GM12878 (cell line): ENCODE data around the gene TUBB4B. TPM values are rescaled to one million over a fixed set of nuclear protein-coding genes. Genes with fewer than 3 reads are reported as not detected.

Experiments
- BACH1 ChIP-seq: fragments of 450-650 bp; IDR thresholded peaks from 2 replicates; pipeline ENCODE4 v1.6.1; 2017; ENCODE audit warnings: mild to moderate bottlenecking, borderline replicate concordance
- BCL3 ChIP-seq: IDR thresholded peaks from 2 replicates; pipeline ENCODE4 v1.6.1; 2011; ENCODE audit warnings: borderline replicate concordance, low read depth, mild to moderate bottlenecking, moderate library complexity, low read length; ENCODE audit not compliant: insufficient read depth, poor library complexity, severe bottlenecking
- CREB1 ChIP-seq: IDR thresholded peaks from 2 replicates; pipeline ENCODE4 v1.6.1; 2012; ENCODE audit warnings: low read depth, mild to moderate bottlenecking, inconsistent platforms
- E4F1 ChIP-seq: fragments of 450-650 bp; IDR thresholded peaks from 2 replicates; pipeline ENCODE4 v1.6.1; 2018; ENCODE audit warnings: borderline replicate concordance, mild to moderate bottlenecking; ENCODE audit not compliant: partially characterized antibody
- EGR1 ChIP-seq, 2 experiments: IDR thresholded peaks; 1 replicate in 1 of 2; 2 replicates in 1 of 2; pipeline ENCODE4 v1.6.1; 2011 to 2012; ENCODE audit warnings: low read depth in 2 of 2, low read length in 2 of 2, borderline replicate concordance in 1 of 2, mild to moderate bottlenecking in 1 of 2, moderate library complexity in 1 of 2
- HDAC6 ChIP-seq: fragments of 200-600 bp; sonication (generic); IDR thresholded peaks from one replicate; pipeline ENCODE4 v1.8.0; 2017; ENCODE audit warnings: antibody characterized with exemption; ENCODE audit not compliant: unreplicated experiment
- HDGF ChIP-seq: fragments of 450-650 bp; IDR thresholded peaks from 2 replicates; pipeline ENCODE4 v1.6.1; 2016; ENCODE audit warnings: antibody characterized with exemption
- IKZF1 ChIP-seq: fragments of 450-650 bp; conservative IDR thresholded peaks from 2 replicates; pipeline ENCODE4 v1.6.1; 2017; ENCODE audit warnings: antibody characterized with exemption, mild to moderate bottlenecking
- IRF4 ChIP-seq: IDR thresholded peaks from 2 replicates; pipeline ENCODE4 v1.6.1; 2011; ENCODE audit warnings: low read depth, low read length
- JUNB ChIP-seq: IDR thresholded peaks from 2 replicates; pipeline ENCODE4 v1.6.1; 2016; ENCODE audit warnings: antibody characterized with exemption, mild to moderate bottlenecking
- KAT2A ChIP-seq: conservative IDR thresholded peaks from 2 replicates; pipeline ENCODE4 v1.6.1; 2011; ENCODE audit warnings: low read depth, low read length; ENCODE audit not compliant: control insufficient read depth
- NR2C2 ChIP-seq: IDR thresholded peaks from 2 replicates; pipeline ENCODE4 v1.6.1; 2011; ENCODE audit warnings: borderline replicate concordance, low read depth; ENCODE audit not compliant: control insufficient read depth, insufficient read length
- RAD51 ChIP-seq: fragments of 450-650 bp; IDR thresholded peaks from 2 replicates; pipeline ENCODE4 v1.6.1; 2016; ENCODE audit warnings: moderate library complexity, mild to moderate bottlenecking, inconsistent platforms
- RELA ChIP-seq: fragments of 450-650 bp; IDR thresholded peaks from 2 replicates; pipeline ENCODE4 v1.8.0; 2014; ENCODE audit warnings: borderline replicate concordance; ENCODE audit not compliant: partially characterized antibody
- SIN3A ChIP-seq: IDR thresholded peaks from 2 replicates; pipeline ENCODE4 v1.6.1; 2012; ENCODE audit warnings: low read depth, low read length, improper control_type of control experiment
- SMARCA5 ChIP-seq: fragments of 450-650 bp; IDR thresholded peaks from 2 replicates; pipeline ENCODE4 v1.6.1; 2017; ENCODE audit warnings: mild to moderate bottlenecking
- SPI1 ChIP-seq: IDR thresholded peaks from 2 replicates; pipeline ENCODE4 v1.6.1; 2011; ENCODE audit warnings: low read depth, mild to moderate bottlenecking, low read length, moderate library complexity, borderline replicate concordance; ENCODE audit not compliant: insufficient read depth
- SRF ChIP-seq, 2 experiments: IDR thresholded peaks; 2 replicates each; pipeline ENCODE4 v1.6.1; 2011; ENCODE audit warnings: low read depth in 2 of 2, low read length in 2 of 2, mild to moderate bottlenecking in 1 of 2, moderate library complexity in 1 of 2
- ZNF622 ChIP-seq: fragments of 450-650 bp; IDR thresholded peaks from 2 replicates; pipeline ENCODE4 v1.6.1; 2017; ENCODE audit warnings: mild to moderate bottlenecking, inconsistent platforms
- polyA plus RNA-seq, 11 experiments: library from polyadenylated mRNA; depleted of rRNA in 4 of 11; unstranded in 6 of 11; stranded (reverse) in 5 of 11; fragments of >200 nt; fragmentation: Nextera tagmentation in 4 of 11; fragmentation: Illumina TruSeq in 1 of 11; extraction: Ambion mirVana in 4 of 11; extraction: Trizol in 1 of 11; gene quantifications; 1 replicate in 1 of 11; 2 replicates in 10 of 11; pipeline versions ENCODE4 v1.2.1 to v1.2.3, GENCODE V29; 2011 to 2016; ENCODE audit warnings: inconsistent platforms in 2 of 11, missing spikeins in 2 of 11, low read depth in 1 of 11
- total RNA-seq, 4 experiments: library from RNA; depleted of rRNA in 3 of 4; stranded (reverse); fragments of >200 nt in 3 of 4; fragmentation: Illumina TruSeq in 1 of 4; extraction: Trizol in 1 of 4; gene quantifications; 2 replicates each; pipeline versions ENCODE4 v1.2.1 to v1.2.3, GENCODE V29; 2013 to 2021
- TF ChIP-seq, protein P1 (sequence below): IDR thresholded peaks from 2 replicates; pipeline ENCODE4 v1.6.1; 2011; ENCODE audit warnings: borderline replicate concordance, low read depth, mild to moderate bottlenecking, moderate library complexity, mixed read lengths, low read length; ENCODE audit not compliant: insufficient read depth; ENCODE audit errors: extremely low read length
- TF ChIP-seq, protein P2 (sequence below): fragments of 450-650 bp; IDR thresholded peaks from 2 replicates; pipeline ENCODE4 v1.6.1; 2016; ENCODE audit warnings: mild to moderate bottlenecking

TUBB4B gene
- total and polyA plus RNA-seq, 10 of the 15 experiments (the other 5 are each of a cell fraction or from before 2014, with no cell fraction given), result 23.0 to 532 (median 254) TPM

GRCh38 chr9:137223078-137223970 is 17.8 kb upstream of the TUBB4B start (continued):
- TF ChIP-seq HDGF (no peak), SPI1 (0 out of 2 replicates have a peak, but pooled peaks have one; percentile 17), RELA (peak; percentile 68), CREB1 (peak; percentile 65), E4F1 (no peak), EGR1 (IDR thresholded peaks at IDR 0.05; ENCODE audit: borderline replicate concordance in 1 of 2, low read depth in 2 of 2, low read length in 2 of 2) (no peak; a peak in 1 of 3 replicates), NR2C2 (no peak), SIN3A (peak; percentile 47), SRF (IDR thresholded peaks at IDR 0.05; ENCODE audit: low read depth in 2 of 2, low read length in 2 of 2) (peak in 1 of 2 experiments; percentile 22; a peak in 1 of 4 replicates), KAT2A (no peak), IKZF1 (peak; percentile 91), BACH1 (peak; percentile 72), BCL3 (no peak), JUNB (no peak), SMARCA5 (0 out of 2 replicates have a peak, but pooled peaks have one; percentile 33), HDAC6 (no peak), IRF4 (no peak), RAD51 (no peak), ZNF622 (no peak)
- TF ChIP-seq, protein P1, sequence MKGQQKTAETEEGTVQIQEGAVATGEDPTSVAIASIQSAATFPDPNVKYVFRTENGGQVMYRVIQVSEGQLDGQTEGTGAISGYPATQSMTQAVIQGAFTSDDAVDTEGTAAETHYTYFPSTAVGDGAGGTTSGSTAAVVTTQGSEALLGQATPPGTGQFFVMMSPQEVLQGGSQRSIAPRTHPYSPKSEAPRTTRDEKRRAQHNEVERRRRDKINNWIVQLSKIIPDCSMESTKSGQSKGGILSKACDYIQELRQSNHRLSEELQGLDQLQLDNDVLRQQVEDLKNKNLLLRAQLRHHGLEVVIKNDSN, result no peak
- TF ChIP-seq, protein P2, sequence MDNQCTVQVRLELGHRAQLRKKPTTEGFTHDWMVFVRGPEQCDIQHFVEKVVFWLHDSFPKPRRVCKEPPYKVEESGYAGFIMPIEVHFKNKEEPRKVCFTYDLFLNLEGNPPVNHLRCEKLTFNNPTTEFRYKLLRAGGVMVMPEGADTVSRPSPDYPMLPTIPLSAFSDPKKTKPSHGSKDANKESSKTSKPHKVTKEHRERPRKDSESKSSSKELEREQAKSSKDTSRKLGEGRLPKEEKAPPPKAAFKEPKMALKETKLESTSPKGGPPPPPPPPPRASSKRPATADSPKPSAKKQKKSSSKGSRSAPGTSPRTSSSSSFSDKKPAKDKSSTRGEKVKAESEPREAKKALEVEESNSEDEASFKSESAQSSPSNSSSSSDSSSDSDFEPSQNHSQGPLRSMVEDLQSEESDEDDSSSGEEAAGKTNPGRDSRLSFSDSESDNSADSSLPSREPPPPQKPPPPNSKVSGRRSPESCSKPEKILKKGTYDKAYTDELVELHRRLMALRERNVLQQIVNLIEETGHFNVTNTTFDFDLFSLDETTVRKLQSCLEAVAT, result no peak
